Measurements from ENCODE around the gene IQSEC1. TPM values are rescaled to one million over a fixed set of nuclear protein-coding genes. Genes with fewer than 3 reads are reported as not detected.

The IQSEC1 gene
- total RNA-seq, 4 donors from 2014 or later: 31.9 to 35.8 (median 34.8) TPM

DNA sequence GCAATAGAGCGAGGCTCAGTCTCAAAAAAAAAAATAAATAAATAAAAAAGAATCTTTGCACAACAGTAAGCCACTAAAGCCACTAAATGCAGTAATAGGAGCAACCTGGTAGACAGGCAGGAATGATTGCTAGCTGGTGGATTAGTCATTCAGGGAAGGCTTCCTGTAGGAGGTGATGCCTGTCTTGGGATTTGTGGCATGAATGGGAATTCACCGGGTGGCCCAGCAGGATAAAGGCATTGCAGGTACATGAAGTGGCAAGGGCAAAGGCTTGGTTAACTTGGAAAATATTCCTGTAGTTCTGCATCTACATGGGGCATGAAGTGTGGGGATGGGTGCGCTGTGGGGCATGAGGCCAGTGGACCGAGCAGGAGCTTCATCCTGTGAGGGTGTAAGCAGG, 94.5 kb downstream of the IQSEC1 start:
- DNase-seq (ENCODE audit: low spot score in 2 of 2): no peak
- WGBS, 2 donors: 86 to 92% methylated on average over 4 of the region's 4 CpGs
- no peak overlapping the region for H3K4me3 ChIP-seq (ENCODE audit: low read depth, poor library complexity, severe bottlenecking)
- TF ChIP-seq, protein P1, sequence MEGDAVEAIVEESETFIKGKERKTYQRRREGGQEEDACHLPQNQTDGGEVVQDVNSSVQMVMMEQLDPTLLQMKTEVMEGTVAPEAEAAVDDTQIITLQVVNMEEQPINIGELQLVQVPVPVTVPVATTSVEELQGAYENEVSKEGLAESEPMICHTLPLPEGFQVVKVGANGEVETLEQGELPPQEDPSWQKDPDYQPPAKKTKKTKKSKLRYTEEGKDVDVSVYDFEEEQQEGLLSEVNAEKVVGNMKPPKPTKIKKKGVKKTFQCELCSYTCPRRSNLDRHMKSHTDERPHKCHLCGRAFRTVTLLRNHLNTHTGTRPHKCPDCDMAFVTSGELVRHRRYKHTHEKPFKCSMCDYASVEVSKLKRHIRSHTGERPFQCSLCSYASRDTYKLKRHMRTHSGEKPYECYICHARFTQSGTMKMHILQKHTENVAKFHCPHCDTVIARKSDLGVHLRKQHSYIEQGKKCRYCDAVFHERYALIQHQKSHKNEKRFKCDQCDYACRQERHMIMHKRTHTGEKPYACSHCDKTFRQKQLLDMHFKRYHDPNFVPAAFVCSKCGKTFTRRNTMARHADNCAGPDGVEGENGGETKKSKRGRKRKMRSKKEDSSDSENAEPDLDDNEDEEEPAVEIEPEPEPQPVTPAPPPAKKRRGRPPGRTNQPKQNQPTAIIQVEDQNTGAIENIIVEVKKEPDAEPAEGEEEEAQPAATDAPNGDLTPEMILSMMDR (IDR thresholded peaks at IDR 0.05): no peak
- no peak for TF ChIP-seq POLR2A (IDR thresholded peaks at IDR 0.05)
- intact Hi-C loops (cut with DNase I; ENCODE audit: low total_unique reads): no loop called here

DNA sequence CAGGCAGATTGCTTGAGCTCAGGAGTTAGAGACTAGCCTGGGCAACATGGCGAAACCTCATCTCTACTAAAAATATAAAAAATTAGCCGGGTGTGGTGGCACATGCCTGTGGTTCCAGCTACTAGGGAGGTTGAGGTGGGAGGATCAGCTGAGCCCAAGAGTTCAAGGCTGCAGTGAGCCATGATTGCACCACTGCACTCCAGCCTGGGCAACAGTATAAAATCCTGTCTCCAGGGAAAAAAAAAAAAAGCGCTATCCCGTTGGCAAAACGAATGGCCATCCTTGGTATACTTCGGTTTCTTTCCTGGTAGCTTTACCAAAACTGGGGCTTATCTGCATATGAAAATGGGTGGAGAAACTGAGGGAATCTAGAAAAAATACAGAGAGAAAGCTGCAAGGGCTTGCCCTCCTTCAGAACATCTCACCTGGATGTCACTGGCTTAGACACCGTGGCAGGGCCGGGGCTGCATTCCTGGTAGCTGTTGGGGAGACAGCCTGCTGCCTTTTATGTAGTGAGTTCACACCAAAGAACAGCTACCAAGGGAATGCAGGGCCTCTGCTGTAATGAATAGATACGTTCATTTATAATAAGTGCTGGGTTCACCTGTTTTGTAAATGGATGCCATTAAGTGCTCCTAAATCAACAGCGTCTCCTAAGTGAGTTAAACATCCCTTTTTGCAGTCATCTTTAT, 96.0 kb downstream of the IQSEC1 start:
- WGBS, 2 donors: 86 to 91% methylated on average over 10 of the region's 10 CpGs
- no peak overlapping the region for H3K4me3 ChIP-seq (ENCODE audit: low read depth, poor library complexity, severe bottlenecking)
- TF ChIP-seq, protein P1 (IDR thresholded peaks at IDR 0.05): no peak
- TF ChIP-seq POLR2A (IDR thresholded peaks at IDR 0.05): no peak
- no peak for DNase-seq (ENCODE audit: low spot score in 2 of 2)
- intact Hi-C loops (cut with DNase I; ENCODE audit: low total_unique reads): no loop called here

DNA sequence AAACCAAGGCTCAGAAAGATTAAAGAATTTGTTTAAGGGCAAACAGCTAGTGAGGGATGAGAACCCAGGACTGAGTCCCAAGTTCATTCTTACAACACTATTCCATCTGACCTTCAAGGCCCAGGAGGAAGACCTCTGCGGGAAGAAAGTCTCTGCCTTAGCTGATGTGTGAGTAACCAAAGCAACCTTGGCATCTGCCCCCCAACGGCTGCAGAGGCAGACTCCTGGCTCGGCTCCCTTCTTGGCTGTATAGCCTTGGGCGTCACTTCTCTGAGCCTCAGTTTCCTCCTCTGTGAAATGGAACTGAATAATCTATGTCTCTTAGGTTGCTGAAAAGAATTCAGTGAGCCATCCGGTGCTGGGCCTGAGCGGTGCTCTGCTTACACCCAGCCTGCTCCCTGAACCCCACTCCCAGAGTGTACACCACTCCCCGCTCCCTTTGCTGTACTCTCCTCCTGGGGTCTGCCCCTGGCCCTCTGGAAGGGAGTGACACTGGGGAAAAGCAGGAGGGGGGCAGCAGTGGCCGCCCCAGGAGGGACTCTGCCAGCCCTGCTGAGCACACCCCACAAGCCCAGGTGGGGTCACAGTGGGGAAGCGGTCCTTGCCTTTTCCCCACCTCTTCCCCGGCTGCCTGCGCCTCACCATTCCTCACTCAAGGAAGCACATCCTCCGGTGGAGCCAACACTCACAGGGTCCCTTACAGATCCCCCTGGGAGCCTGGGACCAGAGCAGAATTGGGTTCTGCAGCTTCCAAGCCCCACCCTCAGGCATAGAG, 97.3 kb downstream of the IQSEC1 start:
- TF ChIP-seq POLR2A (IDR thresholded peaks at IDR 0.05): no peak
- TF ChIP-seq, protein P1 (IDR thresholded peaks at IDR 0.05): no peak
- no peak for DNase-seq (ENCODE audit: low spot score in 2 of 2)

DNA sequence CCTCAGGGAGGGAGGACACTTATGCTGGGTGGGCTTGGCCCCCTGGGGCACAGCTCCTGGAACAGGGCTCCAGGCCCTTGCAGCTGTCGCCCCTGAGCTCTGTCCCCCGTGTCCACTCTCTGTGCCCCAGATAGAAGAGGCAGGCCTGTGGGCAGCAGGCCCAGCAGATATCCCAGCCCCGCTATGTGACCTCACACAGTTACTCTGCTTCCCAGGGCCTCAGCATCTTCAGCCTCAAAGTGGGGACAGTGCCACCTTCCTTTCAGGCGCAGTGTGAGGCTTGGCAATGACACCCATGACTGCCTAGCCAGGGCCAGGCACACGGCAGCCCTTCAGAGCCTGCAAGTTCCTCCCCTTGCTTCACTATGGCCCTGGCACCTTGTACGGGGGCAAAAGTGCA, 98.4 kb downstream of the IQSEC1 start:
- intact Hi-C loops (cut with DNase I; ENCODE audit: low total_unique reads): no loop called here
- H3K4me3 ChIP-seq (ENCODE audit: low read depth, poor library complexity, severe bottlenecking): no peak overlapping the region
- no peak for TF ChIP-seq POLR2A (IDR thresholded peaks at IDR 0.05)
- TF ChIP-seq, protein P1 (IDR thresholded peaks at IDR 0.05): no peak
- WGBS, 2 donors: 90% methylated on average over 6 of the region's 6 CpGs
- DNase-seq (ENCODE audit: low spot score in 2 of 2): no peak

More for the DNA sequence above, 97.3 kb downstream of the IQSEC1 start:
- no peak overlapping the region for H3K4me3 ChIP-seq (ENCODE audit: low read depth, poor library complexity, severe bottlenecking)
- intact Hi-C loops (cut with DNase I; ENCODE audit: low total_unique reads): no loop called here
- WGBS, 2 donors: 88 to 91% methylated on average over 12 of the region's 12 CpGs

DNA sequence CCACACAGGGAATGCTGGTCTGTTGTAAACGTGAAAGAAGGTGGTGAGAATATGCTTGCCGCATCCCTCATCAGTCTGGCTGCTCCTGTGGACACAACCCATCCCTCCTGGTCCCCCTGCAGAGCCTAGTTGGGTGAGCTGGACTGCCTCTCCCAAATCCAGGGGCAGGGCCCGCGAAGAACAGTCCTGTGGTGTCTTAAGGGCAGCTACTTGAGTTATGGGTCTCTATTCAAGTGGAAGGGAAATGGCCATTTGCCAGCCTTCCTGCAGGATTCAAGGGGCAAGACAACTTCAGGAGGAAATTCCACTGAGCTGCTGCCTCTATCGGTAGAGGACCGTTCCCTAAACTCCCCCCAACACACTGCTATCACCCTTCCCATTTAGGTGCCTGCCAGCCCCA, 98.9 kb downstream of the IQSEC1 start:
- H3K4me3 ChIP-seq (ENCODE audit: low read depth, poor library complexity, severe bottlenecking): no peak overlapping the region
- WGBS, 2 donors: 85% methylated on average over 6 of the region's 6 CpGs
- no peak for TF ChIP-seq POLR2A (IDR thresholded peaks at IDR 0.05)
- TF ChIP-seq, protein P1 (IDR thresholded peaks at IDR 0.05): no peak
- intact Hi-C loops (cut with DNase I; ENCODE audit: low total_unique reads): no loop called here
- DNase-seq (ENCODE audit: low spot score in 2 of 2): no peak

Measured in lower leg skin (tissue), 4 donors.